Neural progenitor cell (in vitro differentiated cells): ENCODE data around the gene PATZ1. TPM values are rescaled to one million over a fixed set of nuclear protein-coding genes. Genes with fewer than 3 reads are reported as not detected.

Experiments
- DNase-seq: peaks from one replicate; pipeline ENCODE4 v3.0.0-alpha.2; 2016; ENCODE audit warnings: low spot score
- H2AFZ ChIP-seq: fragments of 200-600 bp; sonication (generic); replicated peaks from 2 replicates; pipeline ENCODE4 v1.6.1; 2016; ENCODE audit warnings: antibody characterized with exemption
- H3F3A ChIP-seq: fragments of 200-600 bp; sonication (generic); 2 replicates; pipeline ENCODE4 v1.6.1; 2016; ENCODE audit warnings: antibody characterized with exemption, low read depth
- H3K27ac ChIP-seq: fragments of 200-600 bp; sonication (generic); 2 replicates; pipeline ENCODE4 v1.5.1; 2016; ENCODE audit warnings: mild to moderate bottlenecking
- H3K27me3 ChIP-seq: fragments of 200-600 bp; sonication (generic); 2 replicates; pipeline ENCODE4 v1.6.1; 2016; ENCODE audit warnings: mild to moderate bottlenecking, moderate library complexity
- H3K36me3 ChIP-seq: fragments of 200-600 bp; sonication (generic); 2 replicates; pipeline ENCODE4 v1.5.1; 2016
- H3K4me1 ChIP-seq: fragments of 200-600 bp; sonication (generic); 2 replicates; pipeline ENCODE4 v1.6.1; 2016; ENCODE audit warnings: mixed run types
- H3K4me2 ChIP-seq: fragments of 200-600 bp; sonication (generic); 2 replicates; pipeline ENCODE4 v1.6.1; 2016
- H3K4me3 ChIP-seq: fragments of 200-600 bp; sonication (generic); 2 replicates; pipeline ENCODE4 v1.5.1; 2016
- H3K79me2 ChIP-seq: fragments of 200-600 bp; sonication (generic); 2 replicates; pipeline ENCODE4 v1.6.1; 2016; ENCODE audit warnings: low read depth
- H3K9ac ChIP-seq: fragments of 200-600 bp; sonication (generic); 2 replicates; pipeline ENCODE4 v1.6.1; 2016
- H3K9me3 ChIP-seq: fragments of 200-600 bp; sonication (generic); 2 replicates; pipeline ENCODE4 v1.5.1; 2016; ENCODE audit warnings: low read depth
- H4K20me1 ChIP-seq: fragments of 200-600 bp; sonication (generic); 2 replicates; pipeline ENCODE4 v1.6.1; 2016; ENCODE audit warnings: low read depth
- H3K27ac Mint-ChIP-seq: 3 replicates; pipeline ENCODE4 v1.8.0; 2021; ENCODE audit warnings: mixed read lengths
- H3K27me3 Mint-ChIP-seq: 2 replicates; pipeline ENCODE4 v1.8.0; 2022; ENCODE audit warnings: low read depth, mild to moderate bottlenecking, inconsistent platforms, moderate library complexity, mixed read lengths; ENCODE audit not compliant: insufficient read depth
- H3K36me3 Mint-ChIP-seq: 3 replicates; pipeline ENCODE4 v1.8.0; 2021; ENCODE audit warnings: mixed read lengths
- H3K4me1 Mint-ChIP-seq: 3 replicates; pipeline ENCODE4 v1.8.0; 2021; ENCODE audit warnings: mixed read lengths
- H3K4me3 Mint-ChIP-seq: 3 replicates; pipeline ENCODE4 v1.8.0; 2021; ENCODE audit warnings: mild to moderate bottlenecking, moderate library complexity, mixed read lengths
- H3K9me3 Mint-ChIP-seq: 3 replicates; pipeline ENCODE4 v1.8.0; 2020; ENCODE audit warnings: mixed read lengths
- CTCF ChIP-seq: fragments of 200-600 bp; sonication (generic); IDR thresholded peaks from 2 replicates; pipeline ENCODE4 v1.5.1; 2017; ENCODE audit warnings: antibody characterized with exemption, mild to moderate bottlenecking
- EZH2 ChIP-seq: fragments of 200-600 bp; sonication (generic); IDR thresholded peaks from 2 replicates; pipeline ENCODE4 v1.6.1; 2017; ENCODE audit warnings: antibody characterized with exemption, mild to moderate bottlenecking, moderate library complexity
- EZH2phosphoT487 ChIP-seq: fragments of 200-600 bp; sonication (generic); IDR thresholded peaks from 2 replicates; pipeline ENCODE4 v1.6.1; 2017; ENCODE audit warnings: antibody characterized with exemption
- total RNA-seq: library from RNA; depleted of rRNA; stranded (reverse); fragments of >200 nt; gene quantifications from 2 replicates; pipeline ENCODE4 v1.2.3, GENCODE V29; 2015; ENCODE audit warnings: low replicate concordance

PATZ1 gene
- total RNA-seq, 1 donor from 2014 or later, result 28.6 TPM

GRCh38 chr22:31340765-31341247, 5.3 kb downstream of the PATZ1 start:
- Histone ChIP-seq H3K4me2 (no peak overlapping the region), H4K20me1 (peaks cover 71% of the 10 kb centered on the region), H3K27ac (no peak overlapping the region), H3K9ac (peak overlapping the region; percentile 4), H2AFZ (no peak overlapping the region), H3K4me3 (no peak overlapping the region), H3K79me2 (peaks cover 99% of the 10 kb centered on the region), H3K27me3 (no peaks in the 10 kb centered on the region), H3F3A (peaks cover 30% of the 10 kb centered on the region), H3K36me3 (no peaks in the 10 kb centered on the region), H3K9me3 (no peaks in the 10 kb centered on the region), H3K4me1 (peaks cover 61% of the 10 kb centered on the region)
- no peak for TF ChIP-seq EZH2phosphoT487
- no peak for TF ChIP-seq EZH2
- peaks cover 28% of the 10 kb centered on the region for H3K36me3 Mint-ChIP-seq
- DNase-seq, result no peak
- peaks cover 59% of the 10 kb centered on the region for H3K4me1 Mint-ChIP-seq
- H3K9me3 Mint-ChIP-seq, result no peaks in the 10 kb centered on the region
- peaks cover 5% of the 10 kb centered on the region for H3K27me3 Mint-ChIP-seq
- H3K27ac Mint-ChIP-seq, result peak overlapping the region; percentile 60
- H3K4me3 Mint-ChIP-seq, result peak overlapping the region; percentile 72

DNA sequence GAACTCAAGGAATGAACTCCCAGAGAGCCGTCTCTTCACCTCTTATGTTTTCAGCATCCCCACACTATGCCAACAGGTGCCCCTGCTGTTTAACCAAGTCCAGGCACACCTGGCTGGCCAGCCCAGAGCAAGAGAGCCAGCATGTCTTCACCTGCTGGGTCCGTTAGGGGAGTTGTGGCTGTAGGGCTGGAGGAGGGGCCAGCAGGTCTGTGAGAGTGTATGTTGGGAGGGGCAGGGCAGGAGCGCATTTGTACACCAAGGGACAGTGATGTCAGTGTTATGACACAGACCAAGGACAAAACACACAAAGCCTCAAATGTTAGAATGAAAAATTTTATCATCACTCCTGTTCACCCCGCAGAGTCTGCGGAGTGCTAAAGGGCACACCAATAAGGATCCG, 5.8 kb downstream of the PATZ1 start:
- Histone ChIP-seq H3F3A (peaks cover 30% of the 10 kb centered on the region), H3K27me3 (no peaks in the 10 kb centered on the region), H3K4me3 (no peak overlapping the region), H3K4me2 (no peak overlapping the region), H3K79me2 (peaks cover 95% of the 10 kb centered on the region), H3K4me1 (peaks cover 61% of the 10 kb centered on the region), H4K20me1 (peaks cover 74% of the 10 kb centered on the region), H3K27ac (no peak overlapping the region), H3K9me3 (no peaks in the 10 kb centered on the region), H3K36me3 (no peaks in the 10 kb centered on the region), H3K9ac (peak overlapping the region; percentile 4), H2AFZ (no peak overlapping the region)
- no peak for DNase-seq
- TF ChIP-seq EZH2phosphoT487 (no peak), CTCF (no peak), EZH2 (no peak)
- H3K4me1 Mint-ChIP-seq, result peaks cover 59% of the 10 kb centered on the region
- H3K9me3 Mint-ChIP-seq, result no peaks in the 10 kb centered on the region
- peaks cover 31% of the 10 kb centered on the region for H3K36me3 Mint-ChIP-seq
- peak overlapping the region; percentile 60 for H3K27ac Mint-ChIP-seq
- peaks cover 5% of the 10 kb centered on the region for H3K27me3 Mint-ChIP-seq
- H3K4me3 Mint-ChIP-seq, result peak overlapping the region; percentile 72

DNA sequence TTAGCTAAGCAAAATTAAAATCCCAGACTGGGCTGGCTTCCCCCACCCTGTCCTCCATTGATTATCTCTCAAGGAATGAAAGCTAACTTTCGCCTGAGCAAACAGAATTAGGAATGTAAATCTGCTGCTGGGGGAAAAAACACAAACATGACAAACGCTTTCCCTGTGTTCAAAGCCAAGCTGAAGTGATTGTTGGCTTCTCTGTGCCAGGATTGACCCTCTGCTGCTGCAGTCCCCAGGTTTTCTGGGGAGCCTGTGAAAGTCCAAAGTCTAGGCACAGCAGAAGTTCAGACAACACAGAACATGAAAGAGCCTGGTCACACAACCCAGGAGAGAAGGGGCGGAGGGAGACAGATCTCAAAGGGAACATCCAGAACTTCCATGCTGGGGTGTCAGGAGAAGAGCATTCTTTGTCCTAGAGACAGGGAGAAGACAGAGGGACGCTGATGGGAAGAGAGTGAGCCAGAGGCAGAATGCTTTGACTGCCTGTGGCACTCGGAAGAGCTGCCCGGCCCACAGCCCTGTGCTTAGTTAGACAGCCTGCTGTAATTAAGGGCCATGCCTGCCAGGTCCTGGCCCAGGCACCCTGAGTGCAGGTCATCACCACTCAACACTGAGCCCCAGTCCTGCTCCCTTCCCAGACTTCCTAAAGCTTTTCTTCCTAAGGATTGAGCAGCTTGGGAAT, 6.9 kb downstream of the PATZ1 start:
- peak overlapping the region; percentile 60 for H3K27ac Mint-ChIP-seq
- no peaks in the 10 kb centered on the region for H3K9me3 ChIP-seq
- H3F3A ChIP-seq, result peaks cover 20% of the 10 kb centered on the region
- H3K4me3 ChIP-seq, result no peak overlapping the region
- H3K9ac ChIP-seq, result no peak overlapping the region
- H3K36me3 ChIP-seq, result no peaks in the 10 kb centered on the region
- peak overlapping the region; percentile 57 for H3K4me3 Mint-ChIP-seq
- peaks cover 85% of the 10 kb centered on the region for H3K79me2 ChIP-seq
- peaks cover 40% of the 10 kb centered on the region for H3K36me3 Mint-ChIP-seq
- no peaks in the 10 kb centered on the region for H3K27me3 ChIP-seq
- H3K4me1 ChIP-seq, result peaks cover 51% of the 10 kb centered on the region
- no peaks in the 10 kb centered on the region for H3K9me3 Mint-ChIP-seq
- TF ChIP-seq EZH2, result no peak
- TF ChIP-seq EZH2phosphoT487, result no peak
- no peak for TF ChIP-seq CTCF
- H3K27ac ChIP-seq, result peak overlapping the region; percentile 79
- H3K4me2 ChIP-seq, result peak overlapping the region; percentile 35
- peaks cover 51% of the 10 kb centered on the region for H3K4me1 Mint-ChIP-seq
- no peak for DNase-seq
- H3K27me3 Mint-ChIP-seq, result peaks cover 7% of the 10 kb centered on the region
- peaks cover 66% of the 10 kb centered on the region for H4K20me1 ChIP-seq
- no peak overlapping the region for H2AFZ ChIP-seq

- no peaks in the 10 kb centered on the region for H3K9me3 Mint-ChIP-seq
- Histone ChIP-seq H3F3A (no peaks in the 10 kb centered on the region), H3K27me3 (no peaks in the 10 kb centered on the region), H3K4me1 (peaks cover 32% of the 10 kb centered on the region), H3K9me3 (no peaks in the 10 kb centered on the region), H3K4me3 (no peak overlapping the region), H2AFZ (no peak overlapping the region), H3K79me2 (peaks cover 80% of the 10 kb centered on the region), H3K36me3 (no peaks in the 10 kb centered on the region), H3K27ac (no peak overlapping the region), H3K4me2 (no peak overlapping the region), H3K9ac (no peak overlapping the region), H4K20me1 (peaks cover 77% of the 10 kb centered on the region)
- peaks cover 55% of the 10 kb centered on the region for H3K36me3 Mint-ChIP-seq
- peaks cover 5% of the 10 kb centered on the region for H3K27me3 Mint-ChIP-seq
- TF ChIP-seq EZH2, result no peak
- TF ChIP-seq CTCF, result no peak
- TF ChIP-seq EZH2phosphoT487, result no peak
- no peak overlapping the region for H3K27ac Mint-ChIP-seq
- no peak overlapping the region for H3K4me3 Mint-ChIP-seq
- no peak for DNase-seq
- H3K4me1 Mint-ChIP-seq, result peaks cover 30% of the 10 kb centered on the region
Observed at GRCh38 chr22:31337178-31337577, 9.0 kb downstream of the PATZ1 start.
